HEK293 (cell line): ENCODE measurements around the gene PRMT5.

Source experiments
- BCL11B ChIP-seq: fragments of 450-650 bp; formaldehyde crosslinking; IDR thresholded peaks from 2 replicates; pipeline ENCODE4 v1.5.1; 2016; ENCODE audit warnings: low read depth, missing biosample characterization, missing genetic modification characterization
- FEZF1 ChIP-seq: fragments of 450-650 bp; formaldehyde crosslinking; IDR thresholded peaks from 2 replicates; pipeline ENCODE4 v1.5.1; 2016; ENCODE audit warnings: missing biosample characterization, missing genetic modification characterization
- KLF1 ChIP-seq: fragments of 450-650 bp; formaldehyde crosslinking; IDR thresholded peaks from 2 replicates; pipeline ENCODE4 v1.5.1; 2016; ENCODE audit warnings: missing biosample characterization, missing genetic modification characterization
- ZBTB17 ChIP-seq: fragments of 450-650 bp; formaldehyde crosslinking; IDR thresholded peaks from 2 replicates; pipeline ENCODE4 v1.5.1; 2016; ENCODE audit warnings: missing biosample characterization, missing genetic modification characterization
- ZFP37 ChIP-seq: fragments of 450-650 bp; formaldehyde crosslinking; IDR thresholded peaks from 2 replicates; pipeline ENCODE4 v1.5.1; 2016; ENCODE audit warnings: missing biosample characterization, missing genetic modification characterization
- ZFP41 ChIP-seq: fragments of 450-650 bp; formaldehyde crosslinking; IDR thresholded peaks from 2 replicates; pipeline ENCODE4 v1.5.1; 2016; ENCODE audit warnings: missing biosample characterization, missing genetic modification characterization, borderline replicate concordance
- ZNF112 ChIP-seq: fragments of 450-650 bp; formaldehyde crosslinking; IDR thresholded peaks from 2 replicates; pipeline ENCODE4 v1.5.0; 2017; ENCODE audit warnings: missing biosample characterization, missing genetic modification characterization
- ZNF146 ChIP-seq: fragments of 450-650 bp; formaldehyde crosslinking; IDR thresholded peaks from 2 replicates; pipeline ENCODE4 v1.5.1; 2016; ENCODE audit warnings: missing biosample characterization, missing genetic modification characterization
- ZNF202 ChIP-seq: fragments of 450-650 bp; formaldehyde crosslinking; IDR thresholded peaks from 2 replicates; pipeline ENCODE4 v1.5.1; 2016; ENCODE audit warnings: missing biosample characterization, missing genetic modification characterization, borderline replicate concordance
- ZNF266 ChIP-seq: fragments of 450-650 bp; formaldehyde crosslinking; IDR thresholded peaks from 2 replicates; pipeline ENCODE4 v1.5.1; 2016; ENCODE audit warnings: missing biosample characterization, missing genetic modification characterization, low read depth
- ZNF324 ChIP-seq: fragments of 450-650 bp; formaldehyde crosslinking; IDR thresholded peaks from 2 replicates; pipeline ENCODE4 v1.5.1; 2016; ENCODE audit warnings: missing biosample characterization, missing genetic modification characterization
- ZNF521 ChIP-seq: fragments of 450-650 bp; formaldehyde crosslinking; IDR thresholded peaks from 2 replicates; pipeline ENCODE4 v1.5.1; 2017; ENCODE audit warnings: missing biosample characterization, mild to moderate bottlenecking, missing genetic modification characterization
- ZNF555 ChIP-seq: fragments of 450-650 bp; formaldehyde crosslinking; conservative IDR thresholded peaks from 2 replicates; pipeline ENCODE4 v1.5.1; 2017; ENCODE audit warnings: missing biosample characterization, mild to moderate bottlenecking, missing genetic modification characterization, inconsistent platforms
- ZNF558 ChIP-seq: fragments of 450-650 bp; formaldehyde crosslinking; IDR thresholded peaks from 2 replicates; pipeline ENCODE4 v1.5.1; 2016; ENCODE audit warnings: missing biosample characterization, missing genetic modification characterization
- ZNF561 ChIP-seq: fragments of 450-650 bp; IDR thresholded peaks from 2 replicates; pipeline ENCODE4 v1.5.1; 2018; ENCODE audit warnings: missing biosample characterization, missing genetic modification characterization, borderline replicate concordance
- ZNF585B ChIP-seq: fragments of 450-650 bp; formaldehyde crosslinking; IDR thresholded peaks from 2 replicates; pipeline ENCODE4 v1.5.1; 2016; ENCODE audit warnings: missing biosample characterization, missing genetic modification characterization
- ZNF670 ChIP-seq: fragments of 450-650 bp; formaldehyde crosslinking; IDR thresholded peaks from 2 replicates; pipeline ENCODE4 v1.5.1; 2016; ENCODE audit warnings: missing biosample characterization, missing genetic modification characterization, low read depth
- TF ChIP-seq, protein P1 (sequence below): fragments of 450-650 bp; formaldehyde crosslinking; IDR thresholded peaks from 2 replicates; pipeline ENCODE4 v1.5.1; 2016; ENCODE audit warnings: missing biosample characterization, missing genetic modification characterization
- TF ChIP-seq, protein P2 (sequence below): fragments of 450-650 bp; formaldehyde crosslinking; IDR thresholded peaks from 2 replicates; pipeline ENCODE4 v1.5.1; 2017; ENCODE audit warnings: missing biosample characterization, missing genetic modification characterization
- TF ChIP-seq, protein P3 (sequence below): fragments of 450-650 bp; formaldehyde crosslinking; IDR thresholded peaks from 2 replicates; pipeline ENCODE4 v1.5.1; 2017; ENCODE audit warnings: missing biosample characterization, mild to moderate bottlenecking, missing genetic modification characterization, moderate library complexity
- TF ChIP-seq, protein P4 (sequence below): fragments of 450-650 bp; formaldehyde crosslinking; IDR thresholded peaks from 2 replicates; pipeline ENCODE4 v1.5.1; 2017; ENCODE audit warnings: missing biosample characterization, missing genetic modification characterization
- TF ChIP-seq, protein P5 (sequence below): fragments of 450-650 bp; formaldehyde crosslinking; IDR thresholded peaks from 2 replicates; pipeline ENCODE4 v1.5.1; 2016; ENCODE audit warnings: missing biosample characterization, missing genetic modification characterization, borderline replicate concordance
- TF ChIP-seq, protein P6 (sequence below): fragments of 450-650 bp; formaldehyde crosslinking; IDR thresholded peaks from 2 replicates; pipeline ENCODE4 v1.5.1; 2016; ENCODE audit warnings: missing biosample characterization, missing genetic modification characterization, low read depth

Gene PRMT5

DNA sequence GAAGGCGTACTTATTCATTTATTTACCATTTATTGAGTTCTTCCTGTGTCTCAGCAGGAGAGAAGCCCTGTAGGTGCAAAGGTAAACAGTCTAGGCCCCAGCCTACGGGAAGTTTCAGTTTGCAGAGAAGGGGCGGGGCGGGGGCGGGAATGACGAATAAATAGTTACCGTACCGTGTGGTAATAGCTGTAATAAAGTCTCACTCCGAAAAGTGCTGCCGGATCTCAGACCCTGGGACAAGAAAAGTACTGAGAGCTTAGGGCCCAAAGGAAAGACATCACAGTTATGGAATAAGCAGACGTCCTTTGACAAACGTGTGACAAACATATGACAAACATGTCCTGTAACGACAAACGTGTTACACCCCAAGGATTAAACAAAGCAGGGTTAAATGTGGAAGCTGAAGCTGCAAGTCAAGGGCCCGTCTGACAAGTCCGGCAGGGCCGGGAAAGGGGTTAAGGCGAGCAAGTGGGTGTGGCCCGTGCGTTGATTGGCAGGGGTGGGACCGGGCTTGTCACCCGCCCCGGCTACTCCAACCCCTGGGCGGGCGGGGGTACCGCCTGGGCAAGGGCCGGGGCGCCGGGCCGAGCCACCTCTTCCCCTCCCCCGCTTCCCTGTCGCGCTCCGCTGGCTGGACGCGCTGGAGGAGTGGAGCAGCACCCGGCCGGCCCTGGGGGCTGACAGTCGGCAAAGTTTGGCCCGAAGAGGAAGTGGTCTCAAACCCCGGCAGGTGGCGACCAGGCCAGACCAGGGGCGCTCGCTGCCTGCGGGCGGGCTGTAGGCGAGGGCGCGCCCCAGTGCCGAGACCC, 57.7 kb downstream of the PRMT5 start, which contains the start of gene LRP10 (continued):
- TF ChIP-seq, protein P1, sequence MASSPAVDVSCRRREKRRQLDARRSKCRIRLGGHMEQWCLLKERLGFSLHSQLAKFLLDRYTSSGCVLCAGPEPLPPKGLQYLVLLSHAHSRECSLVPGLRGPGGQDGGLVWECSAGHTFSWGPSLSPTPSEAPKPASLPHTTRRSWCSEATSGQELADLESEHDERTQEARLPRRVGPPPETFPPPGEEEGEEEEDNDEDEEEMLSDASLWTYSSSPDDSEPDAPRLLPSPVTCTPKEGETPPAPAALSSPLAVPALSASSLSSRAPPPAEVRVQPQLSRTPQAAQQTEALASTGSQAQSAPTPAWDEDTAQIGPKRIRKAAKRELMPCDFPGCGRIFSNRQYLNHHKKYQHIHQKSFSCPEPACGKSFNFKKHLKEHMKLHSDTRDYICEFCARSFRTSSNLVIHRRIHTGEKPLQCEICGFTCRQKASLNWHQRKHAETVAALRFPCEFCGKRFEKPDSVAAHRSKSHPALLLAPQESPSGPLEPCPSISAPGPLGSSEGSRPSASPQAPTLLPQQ (tag by site-specific recombination): peak; percentile 56; the same call in 1 of the 2 replicates
- TF ChIP-seq ZNF521 (tag by site-specific recombination) (no peak), ZNF561 (tag by site-specific recombination) (peak; percentile 81; the same call in 1 of the 2 replicates), ZNF585B (tag by site-specific recombination) (no peak), KLF1 (tag by site-specific recombination) (peak; percentile 85), FEZF1 (tag by site-specific recombination) (no peak), ZBTB17 (tag by site-specific recombination) (peak; percentile 38; the same call in 1 of the 2 replicates), ZNF670 (tag by site-specific recombination) (no peak), ZFP41 (tag by site-specific recombination) (no peak), ZNF324 (tag by site-specific recombination) (no peak; the same call in 1 of the 2 replicates), ZNF146 (tag by site-specific recombination) (no peak), ZNF202 (no peak), ZNF558 (tag by site-specific recombination) (no peak), ZFP37 (tag by site-specific recombination) (no peak), ZNF112 (tag by site-specific recombination) (no peak), ZNF555 (tag by site-specific recombination) (no peak), ZNF266 (tag by site-specific recombination) (no peak), BCL11B (tag by site-specific recombination) (peak; percentile 72)
- TF ChIP-seq, protein P2, sequence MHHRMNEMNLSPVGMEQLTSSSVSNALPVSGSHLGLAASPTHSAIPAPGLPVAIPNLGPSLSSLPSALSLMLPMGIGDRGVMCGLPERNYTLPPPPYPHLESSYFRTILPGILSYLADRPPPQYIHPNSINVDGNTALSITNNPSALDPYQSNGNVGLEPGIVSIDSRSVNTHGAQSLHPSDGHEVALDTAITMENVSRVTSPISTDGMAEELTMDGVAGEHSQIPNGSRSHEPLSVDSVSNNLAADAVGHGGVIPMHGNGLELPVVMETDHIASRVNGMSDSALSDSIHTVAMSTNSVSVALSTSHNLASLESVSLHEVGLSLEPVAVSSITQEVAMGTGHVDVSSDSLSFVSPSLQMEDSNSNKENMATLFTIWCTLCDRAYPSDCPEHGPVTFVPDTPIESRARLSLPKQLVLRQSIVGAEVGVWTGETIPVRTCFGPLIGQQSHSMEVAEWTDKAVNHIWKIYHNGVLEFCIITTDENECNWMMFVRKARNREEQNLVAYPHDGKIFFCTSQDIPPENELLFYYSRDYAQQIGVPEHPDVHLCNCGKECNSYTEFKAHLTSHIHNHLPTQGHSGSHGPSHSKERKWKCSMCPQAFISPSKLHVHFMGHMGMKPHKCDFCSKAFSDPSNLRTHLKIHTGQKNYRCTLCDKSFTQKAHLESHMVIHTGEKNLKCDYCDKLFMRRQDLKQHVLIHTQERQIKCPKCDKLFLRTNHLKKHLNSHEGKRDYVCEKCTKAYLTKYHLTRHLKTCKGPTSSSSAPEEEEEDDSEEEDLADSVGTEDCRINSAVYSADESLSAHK (tag by site-specific recombination): no peak
- TF ChIP-seq, protein P3, sequence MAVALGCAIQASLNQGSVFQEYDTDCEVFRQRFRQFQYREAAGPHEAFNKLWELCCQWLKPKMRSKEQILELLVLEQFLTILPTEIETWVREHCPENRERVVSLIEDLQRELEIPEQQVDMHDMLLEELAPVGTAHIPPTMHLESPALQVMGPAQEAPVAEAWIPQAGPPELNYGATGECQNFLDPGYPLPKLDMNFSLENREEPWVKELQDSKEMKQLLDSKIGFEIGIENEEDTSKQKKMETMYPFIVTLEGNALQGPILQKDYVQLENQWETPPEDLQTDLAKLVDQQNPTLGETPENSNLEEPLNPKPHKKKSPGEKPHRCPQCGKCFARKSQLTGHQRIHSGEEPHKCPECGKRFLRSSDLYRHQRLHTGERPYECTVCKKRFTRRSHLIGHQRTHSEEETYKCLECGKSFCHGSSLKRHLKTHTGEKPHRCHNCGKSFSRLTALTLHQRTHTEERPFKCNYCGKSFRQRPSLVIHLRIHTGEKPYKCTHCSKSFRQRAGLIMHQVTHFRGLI (tag by site-specific recombination): no peak; the same call in 1 of the 2 replicates
- TF ChIP-seq, protein P4, sequence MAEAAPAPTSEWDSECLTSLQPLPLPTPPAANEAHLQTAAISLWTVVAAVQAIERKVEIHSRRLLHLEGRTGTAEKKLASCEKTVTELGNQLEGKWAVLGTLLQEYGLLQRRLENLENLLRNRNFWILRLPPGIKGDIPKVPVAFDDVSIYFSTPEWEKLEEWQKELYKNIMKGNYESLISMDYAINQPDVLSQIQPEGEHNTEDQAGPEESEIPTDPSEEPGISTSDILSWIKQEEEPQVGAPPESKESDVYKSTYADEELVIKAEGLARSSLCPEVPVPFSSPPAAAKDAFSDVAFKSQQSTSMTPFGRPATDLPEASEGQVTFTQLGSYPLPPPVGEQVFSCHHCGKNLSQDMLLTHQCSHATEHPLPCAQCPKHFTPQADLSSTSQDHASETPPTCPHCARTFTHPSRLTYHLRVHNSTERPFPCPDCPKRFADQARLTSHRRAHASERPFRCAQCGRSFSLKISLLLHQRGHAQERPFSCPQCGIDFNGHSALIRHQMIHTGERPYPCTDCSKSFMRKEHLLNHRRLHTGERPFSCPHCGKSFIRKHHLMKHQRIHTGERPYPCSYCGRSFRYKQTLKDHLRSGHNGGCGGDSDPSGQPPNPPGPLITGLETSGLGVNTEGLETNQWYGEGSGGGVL (tag by site-specific recombination): no peak
- TF ChIP-seq, protein P5, sequence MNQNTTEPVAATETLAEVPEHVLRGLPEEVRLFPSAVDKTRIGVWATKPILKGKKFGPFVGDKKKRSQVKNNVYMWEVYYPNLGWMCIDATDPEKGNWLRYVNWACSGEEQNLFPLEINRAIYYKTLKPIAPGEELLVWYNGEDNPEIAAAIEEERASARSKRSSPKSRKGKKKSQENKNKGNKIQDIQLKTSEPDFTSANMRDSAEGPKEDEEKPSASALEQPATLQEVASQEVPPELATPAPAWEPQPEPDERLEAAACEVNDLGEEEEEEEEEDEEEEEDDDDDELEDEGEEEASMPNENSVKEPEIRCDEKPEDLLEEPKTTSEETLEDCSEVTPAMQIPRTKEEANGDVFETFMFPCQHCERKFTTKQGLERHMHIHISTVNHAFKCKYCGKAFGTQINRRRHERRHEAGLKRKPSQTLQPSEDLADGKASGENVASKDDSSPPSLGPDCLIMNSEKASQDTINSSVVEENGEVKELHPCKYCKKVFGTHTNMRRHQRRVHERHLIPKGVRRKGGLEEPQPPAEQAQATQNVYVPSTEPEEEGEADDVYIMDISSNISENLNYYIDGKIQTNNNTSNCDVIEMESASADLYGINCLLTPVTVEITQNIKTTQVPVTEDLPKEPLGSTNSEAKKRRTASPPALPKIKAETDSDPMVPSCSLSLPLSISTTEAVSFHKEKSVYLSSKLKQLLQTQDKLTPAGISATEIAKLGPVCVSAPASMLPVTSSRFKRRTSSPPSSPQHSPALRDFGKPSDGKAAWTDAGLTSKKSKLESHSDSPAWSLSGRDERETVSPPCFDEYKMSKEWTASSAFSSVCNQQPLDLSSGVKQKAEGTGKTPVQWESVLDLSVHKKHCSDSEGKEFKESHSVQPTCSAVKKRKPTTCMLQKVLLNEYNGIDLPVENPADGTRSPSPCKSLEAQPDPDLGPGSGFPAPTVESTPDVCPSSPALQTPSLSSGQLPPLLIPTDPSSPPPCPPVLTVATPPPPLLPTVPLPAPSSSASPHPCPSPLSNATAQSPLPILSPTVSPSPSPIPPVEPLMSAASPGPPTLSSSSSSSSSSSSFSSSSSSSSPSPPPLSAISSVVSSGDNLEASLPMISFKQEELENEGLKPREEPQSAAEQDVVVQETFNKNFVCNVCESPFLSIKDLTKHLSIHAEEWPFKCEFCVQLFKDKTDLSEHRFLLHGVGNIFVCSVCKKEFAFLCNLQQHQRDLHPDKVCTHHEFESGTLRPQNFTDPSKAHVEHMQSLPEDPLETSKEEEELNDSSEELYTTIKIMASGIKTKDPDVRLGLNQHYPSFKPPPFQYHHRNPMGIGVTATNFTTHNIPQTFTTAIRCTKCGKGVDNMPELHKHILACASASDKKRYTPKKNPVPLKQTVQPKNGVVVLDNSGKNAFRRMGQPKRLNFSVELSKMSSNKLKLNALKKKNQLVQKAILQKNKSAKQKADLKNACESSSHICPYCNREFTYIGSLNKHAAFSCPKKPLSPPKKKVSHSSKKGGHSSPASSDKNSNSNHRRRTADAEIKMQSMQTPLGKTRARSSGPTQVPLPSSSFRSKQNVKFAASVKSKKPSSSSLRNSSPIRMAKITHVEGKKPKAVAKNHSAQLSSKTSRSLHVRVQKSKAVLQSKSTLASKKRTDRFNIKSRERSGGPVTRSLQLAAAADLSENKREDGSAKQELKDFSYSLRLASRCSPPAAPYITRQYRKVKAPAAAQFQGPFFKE (tag by site-specific recombination): no peak
- TF ChIP-seq, protein P6, sequence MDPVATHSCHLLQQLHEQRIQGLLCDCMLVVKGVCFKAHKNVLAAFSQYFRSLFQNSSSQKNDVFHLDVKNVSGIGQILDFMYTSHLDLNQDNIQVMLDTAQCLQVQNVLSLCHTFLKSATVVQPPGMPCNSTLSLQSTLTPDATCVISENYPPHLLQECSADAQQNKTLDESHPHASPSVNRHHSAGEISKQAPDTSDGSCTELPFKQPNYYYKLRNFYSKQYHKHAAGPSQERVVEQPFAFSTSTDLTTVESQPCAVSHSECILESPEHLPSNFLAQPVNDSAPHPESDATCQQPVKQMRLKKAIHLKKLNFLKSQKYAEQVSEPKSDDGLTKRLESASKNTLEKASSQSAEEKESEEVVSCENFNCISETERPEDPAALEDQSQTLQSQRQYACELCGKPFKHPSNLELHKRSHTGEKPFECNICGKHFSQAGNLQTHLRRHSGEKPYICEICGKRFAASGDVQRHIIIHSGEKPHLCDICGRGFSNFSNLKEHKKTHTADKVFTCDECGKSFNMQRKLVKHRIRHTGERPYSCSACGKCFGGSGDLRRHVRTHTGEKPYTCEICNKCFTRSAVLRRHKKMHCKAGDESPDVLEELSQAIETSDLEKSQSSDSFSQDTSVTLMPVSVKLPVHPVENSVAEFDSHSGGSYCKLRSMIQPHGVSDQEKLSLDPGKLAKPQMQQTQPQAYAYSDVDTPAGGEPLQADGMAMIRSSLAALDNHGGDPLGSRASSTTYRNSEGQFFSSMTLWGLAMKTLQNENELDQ (tag by site-specific recombination): no peak
